Liver (tissue), 9 donors: Measurements from ENCODE around the gene XKR3. TPM values are rescaled to one million over a fixed set of nuclear protein-coding genes. Genes with fewer than 3 reads are reported as not detected.

ENCODE experiments used
- DNase-seq: peaks from one replicate; pipeline ENCODE4 v3.0.0-alpha.2; 2017; ENCODE audit warnings: low spot score
- H3K27ac ChIP-seq, 2 donors: one replicate each; pipeline ENCODE4 v1.7.0; 2013; ENCODE audit warnings: inconsistent platforms in 2 of 2, low read length in 2 of 2, control low read depth in 1 of 2, low read depth in 1 of 2, mild to moderate bottlenecking in 1 of 2
- H3K27me3 ChIP-seq, 4 donors: one replicate each; pipeline versions ENCODE4 v1.6.1 to v1.7.0; 2013; ENCODE audit warnings: low read length in 3 of 4, inconsistent platforms in 1 of 4, mild to moderate bottlenecking in 1 of 4, moderate library complexity in 1 of 4; ENCODE audit not compliant: control insufficient read depth in 4 of 4, insufficient read depth in 4 of 4
- H3K36me3 ChIP-seq, 4 donors: one replicate each; pipeline versions ENCODE4 v1.6.1 to v1.7.0; 2013; ENCODE audit warnings: low read length in 3 of 4, mild to moderate bottlenecking in 3 of 4, low read depth in 1 of 4, moderate library complexity in 1 of 4; ENCODE audit not compliant: control insufficient read depth in 4 of 4, insufficient read depth in 3 of 4
- H3K4me1 ChIP-seq, 4 donors: one replicate each; pipeline versions ENCODE4 v1.6.1 to v1.7.0; 2013; ENCODE audit warnings: low read length in 3 of 4, mild to moderate bottlenecking in 3 of 4, moderate library complexity in 1 of 4; ENCODE audit not compliant: control insufficient read depth in 4 of 4, insufficient read depth in 4 of 4
- H3K4me3 ChIP-seq, 3 donors: one replicate each; pipeline versions ENCODE4 v1.6.1 to v1.7.0; 2013; ENCODE audit warnings: low read length in 3 of 3, control low read depth in 1 of 3, low read depth in 1 of 3, mild to moderate bottlenecking in 1 of 3
- H3K9ac ChIP-seq, 2 donors: one replicate each; pipeline ENCODE4 v1.7.0; 2013; ENCODE audit warnings: low read length in 2 of 2, mild to moderate bottlenecking in 2 of 2, moderate library complexity in 2 of 2, control low read depth in 1 of 2, low read depth in 1 of 2
- H3K9me3 ChIP-seq, 4 donors: one replicate each; pipeline versions ENCODE4 v1.6.1 to v1.7.0; 2013; ENCODE audit warnings: low read length in 3 of 4; ENCODE audit not compliant: control insufficient read depth in 4 of 4
- ATF3 ChIP-seq: IDR thresholded peaks from 2 replicates; pipeline ENCODE4 v1.6.1; 2016; ENCODE audit warnings: antibody characterized with exemption
- CTCF ChIP-seq: fragments of 150-350 bp; IDR thresholded peaks from 2 replicates; pipeline ENCODE4 v1.5.1; 2017; ENCODE audit warnings: improper control_type of control experiment, low read depth, low read length; ENCODE audit not compliant: missing input control
- EGR1 ChIP-seq, 2 donors: IDR thresholded peaks; 2 replicates each; pipeline ENCODE4 v1.6.1; 2016 to 2018; ENCODE audit warnings: antibody characterized with exemption in 2 of 2, low read depth in 2 of 2
- FOXA2 ChIP-seq: IDR thresholded peaks from 2 replicates; pipeline ENCODE4 v1.6.1; 2016; ENCODE audit warnings: antibody characterized with exemption
- GABPA ChIP-seq, 2 donors: IDR thresholded peaks in 1 of 2; conservative IDR thresholded peaks in 1 of 2; 2 replicates each; pipeline ENCODE4 v1.6.1; 2016; ENCODE audit warnings: antibody characterized with exemption in 2 of 2, mild to moderate bottlenecking in 1 of 2, moderate library complexity in 1 of 2
- HNF4A ChIP-seq, 2 donors: conservative IDR thresholded peaks; 2 replicates each; pipeline ENCODE4 v1.6.1; 2016; ENCODE audit warnings: antibody characterized with exemption in 2 of 2, mild to moderate bottlenecking in 2 of 2
- HNF4G ChIP-seq: IDR thresholded peaks from 2 replicates; pipeline ENCODE4 v1.6.1; 2016; ENCODE audit warnings: antibody characterized with exemption
- JUND ChIP-seq, 2 donors: IDR thresholded peaks; 2 replicates each; pipeline ENCODE4 v1.6.1; 2016; ENCODE audit warnings: antibody characterized with exemption in 2 of 2
- MAX ChIP-seq: IDR thresholded peaks from 2 replicates; pipeline ENCODE4 v1.6.1; 2016; ENCODE audit warnings: antibody characterized with exemption
- NR2F2 ChIP-seq: IDR thresholded peaks from 2 replicates; pipeline ENCODE4 v1.6.1; 2016; ENCODE audit warnings: antibody characterized with exemption
- RAD21 ChIP-seq, 2 donors: IDR thresholded peaks; 2 replicates each; pipeline ENCODE4 v1.6.1; 2016; ENCODE audit warnings: antibody characterized with exemption in 2 of 2, mild to moderate bottlenecking in 2 of 2
- REST ChIP-seq: IDR thresholded peaks from 2 replicates; pipeline ENCODE4 v1.6.1; 2016; ENCODE audit warnings: antibody characterized with exemption, mild to moderate bottlenecking
- RXRA ChIP-seq, 2 donors: IDR thresholded peaks; 2 replicates each; pipeline ENCODE4 v1.6.1; 2017 to 2018; ENCODE audit warnings: antibody characterized with exemption in 2 of 2, mild to moderate bottlenecking in 1 of 2
- SP1 ChIP-seq: IDR thresholded peaks from 2 replicates; pipeline ENCODE4 v1.6.1; 2018; ENCODE audit warnings: antibody characterized with exemption, mild to moderate bottlenecking
- TAF1 ChIP-seq: conservative IDR thresholded peaks from 2 replicates; pipeline ENCODE4 v1.6.1; 2016; ENCODE audit warnings: antibody characterized with exemption, mild to moderate bottlenecking
- YY1 ChIP-seq: IDR thresholded peaks from 2 replicates; pipeline ENCODE4 v1.6.1; 2016; ENCODE audit warnings: antibody characterized with exemption, mild to moderate bottlenecking
- ZBTB33 ChIP-seq: IDR thresholded peaks from 2 replicates; pipeline ENCODE4 v1.6.1; 2016; ENCODE audit warnings: antibody characterized with exemption
- WGBS: extraction: QIAGEN DNeasy Blood & Tissue Kit; methylation state at CpG from one replicate; pipeline ENCODE4 v1.1.7; 2013; 5-methylcytosine and 5-hydroxymethylcytosine counted together
- polyA plus RNA-seq, 2 donors: library from polyadenylated mRNA; stranded (reverse) in 1 of 2; unstranded in 1 of 2; fragments of 200-250 nt in 1 of 2; fragments of >200 nt in 1 of 2; fragmentation: Nextera tagmentation in 1 of 2; extraction: Ambion mirVana in 1 of 2; gene quantifications; one replicate each; pipeline versions ENCODE4 v1.2.1 to v1.2.3, GENCODE V29; 2013 to 2015
- total RNA-seq, 2 donors: library from RNA; depleted of rRNA; stranded (reverse); fragments of >200 nt; gene quantifications; one replicate each; pipeline ENCODE4 v1.2.3, GENCODE V29; 2014
- donor health status: healthy.
- donor health status: healthy.
- donor health status: healthy.
- donor health status: healthy.
- donor health status: healthy.

Gene XKR3
- total and polyA plus RNA-seq, 4 donors, result not detected

GRCh38 chr22:16838073-16838472 lies 12.9 kb upstream of the XKR3 start:
- Histone ChIP-seq H3K27ac (no peak overlapping the region), H3K9me3 (no peaks in the 10 kb centered on the region), H3K4me3 (no peak overlapping the region), H3K4me1 (no peaks in the 10 kb centered on the region), H3K36me3 (no peaks in the 10 kb centered on the region), H3K9ac (no peak overlapping the region), H3K27me3 (peaks cover 0 to 3% (median 0%) of the 10 kb centered on the region in 4 donors)
- WGBS, result 65% methylated on average over 3 of the region's 3 CpGs
- DNase-seq, result no peak
- no peak for TF ChIP-seq REST
- TF ChIP-seq RXRA (IDR thresholded peaks at IDR 0.05), result no peak
- no peak for TF ChIP-seq CTCF
- no peak for TF ChIP-seq GABPA (IDR thresholded peaks at IDR 0.05 in 1 of 2, conservative IDR thresholded peaks at IDR 0.05 in 1 of 2)
- TF ChIP-seq EGR1 (IDR thresholded peaks at IDR 0.05; ENCODE audit: low read depth in 2 of 2), result no peak
- TF ChIP-seq HNF4G, result no peak
- TF ChIP-seq HNF4A (conservative IDR thresholded peaks at IDR 0.05), result no peak
- TF ChIP-seq NR2F2, result no peak
- no peak for TF ChIP-seq RAD21 (IDR thresholded peaks at IDR 0.05)
- no peak for TF ChIP-seq SP1
- no peak for TF ChIP-seq TAF1
- no peak for TF ChIP-seq JUND (IDR thresholded peaks at IDR 0.05)
- TF ChIP-seq MAX, result no peak
- no peak for TF ChIP-seq YY1
- no peak for TF ChIP-seq FOXA2
- no peak for TF ChIP-seq ATF3

- no peak overlapping the region for H3K4me3 ChIP-seq
- H3K9ac ChIP-seq, result no peak overlapping the region
- peaks cover 0 to 7% (median 2%) of the 10 kb centered on the region in 4 donors for H3K27me3 ChIP-seq
- no peak overlapping the region for H3K27ac ChIP-seq
- no peaks in the 10 kb centered on the region for H3K4me1 ChIP-seq
- DNase-seq, result no peak
- no peaks in the 10 kb centered on the region for H3K9me3 ChIP-seq
- no peaks in the 10 kb centered on the region for H3K36me3 ChIP-seq
- 80% methylated on average over 1 of the region's 1 CpG for WGBS
- TF ChIP-seq REST (no peak), FOXA2 (no peak), YY1 (no peak), TAF1 (no peak), JUND (IDR thresholded peaks at IDR 0.05) (no peak), ZBTB33 (no peak), HNF4G (no peak), RAD21 (IDR thresholded peaks at IDR 0.05) (no peak), MAX (no peak), ATF3 (no peak), EGR1 (IDR thresholded peaks at IDR 0.05; ENCODE audit: low read depth in 2 of 2) (no peak)
Observed at GRCh38 chr22:16834971-16835370, 9.8 kb upstream of the XKR3 start.
